Peyer's patch (tissue), 4 donors: ENCODE measurements around the gene ANKRD13A. TPM values are rescaled to one million over a fixed set of nuclear protein-coding genes. Genes with fewer than 3 reads are reported as not detected.
"Not testable (repeated sequence)": the region's sequence is repeated elsewhere in the genome, so short reads cannot be mapped to it uniquely, and the experiment has no call there.

Source experiments
- DNase-seq, 3 donors: peaks; one replicate each; pipeline ENCODE4 v3.0.0-alpha.2; 2017 to 2019
- H3K27ac ChIP-seq, 4 donors: fragments of 200-600 bp; sonication (generic); one replicate each; pipeline ENCODE4 v1.5.1; 2016 to 2019
- H3K27me3 ChIP-seq, 2 donors: fragments of 200-600 bp; sonication (generic); one replicate each; pipeline ENCODE4 v1.5.1; 2019
- H3K36me3 ChIP-seq, 3 donors: fragments of 200-600 bp; sonication (generic); one replicate each; pipeline ENCODE4 v1.5.1; 2016 to 2019
- H3K4me1 ChIP-seq, 4 donors: fragments of 200-600 bp; sonication (generic); one replicate each; pipeline ENCODE4 v1.5.1; 2016 to 2019
- H3K4me3 ChIP-seq, 4 donors: fragments of 200-600 bp; sonication (generic); 1 replicate in 3 of 4; 2 replicates in 1 of 4; pipeline ENCODE4 v1.5.1; 2016 to 2019; ENCODE audit warnings: mild to moderate bottlenecking in 1 of 4
- H3K9me3 ChIP-seq, 4 donors: fragments of 200-600 bp; sonication (generic); one replicate each; pipeline ENCODE4 v1.5.1; 2016 to 2019; ENCODE audit warnings: mild to moderate bottlenecking in 1 of 4
- POLR2A ChIP-seq, 2 donors: fragments of 450-650 bp; IDR thresholded peaks; one replicate each; pipeline ENCODE4 v1.5.1; 2017; ENCODE audit warnings: antibody characterized with exemption in 2 of 2, mild to moderate bottlenecking in 2 of 2, moderate library complexity in 2 of 2
- total RNA-seq, 4 donors: library from RNA; depleted of rRNA; stranded (reverse); fragments of >200 nt; gene quantifications; one replicate each; pipeline ENCODE4 v1.1.0, GENCODE V29; 2016
- TF ChIP-seq, protein P1 (sequence below), 6 experiments: fragments of 450-650 bp in 4 of 6; fragments of 200-600 bp in 2 of 6; sonication (generic) in 1 of 6; IDR thresholded peaks; one replicate each; pipeline ENCODE4 v1.5.1; 2017 to 2019; ENCODE audit warnings: antibody characterized with exemption in 6 of 6, mild to moderate bottlenecking in 3 of 6, moderate library complexity in 1 of 6

Gene ANKRD13A
- total RNA-seq, 4 donors from 2014 or later, result 81.3 to 124 (median 92.1) TPM

DNA sequence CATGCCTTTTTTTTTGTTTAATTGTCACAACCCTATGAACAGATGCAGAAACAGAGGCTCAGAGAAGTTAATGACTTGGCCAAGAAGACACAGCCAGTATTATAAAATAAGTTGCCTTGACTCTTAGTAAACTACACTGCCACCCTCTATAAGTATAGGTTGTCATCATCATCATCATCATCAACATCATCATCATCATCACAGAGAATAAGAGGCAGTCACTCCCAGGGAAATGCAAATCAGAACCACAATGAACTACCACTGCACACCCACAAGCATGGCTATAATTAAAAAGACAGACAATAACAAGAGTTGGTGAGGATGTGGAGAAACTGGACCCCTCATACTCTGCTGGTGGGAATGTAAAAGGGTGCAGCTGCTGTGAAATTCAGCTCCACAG is 72.3 kb downstream of the ANKRD13A start:
- Histone ChIP-seq H3K4me3 (no peak overlapping the region), H3K36me3 (no peaks in the 10 kb centered on the region), H3K27ac (no peak overlapping the region), H3K4me1 (no peaks in the 10 kb centered on the region), H3K27me3 (no peaks in the 10 kb centered on the region), H3K9me3 (no peaks in the 10 kb centered on the region)
- DNase-seq, result no peak
- no peak for TF ChIP-seq POLR2A (IDR thresholded peaks at IDR 0.05)
- TF ChIP-seq, protein P1, sequence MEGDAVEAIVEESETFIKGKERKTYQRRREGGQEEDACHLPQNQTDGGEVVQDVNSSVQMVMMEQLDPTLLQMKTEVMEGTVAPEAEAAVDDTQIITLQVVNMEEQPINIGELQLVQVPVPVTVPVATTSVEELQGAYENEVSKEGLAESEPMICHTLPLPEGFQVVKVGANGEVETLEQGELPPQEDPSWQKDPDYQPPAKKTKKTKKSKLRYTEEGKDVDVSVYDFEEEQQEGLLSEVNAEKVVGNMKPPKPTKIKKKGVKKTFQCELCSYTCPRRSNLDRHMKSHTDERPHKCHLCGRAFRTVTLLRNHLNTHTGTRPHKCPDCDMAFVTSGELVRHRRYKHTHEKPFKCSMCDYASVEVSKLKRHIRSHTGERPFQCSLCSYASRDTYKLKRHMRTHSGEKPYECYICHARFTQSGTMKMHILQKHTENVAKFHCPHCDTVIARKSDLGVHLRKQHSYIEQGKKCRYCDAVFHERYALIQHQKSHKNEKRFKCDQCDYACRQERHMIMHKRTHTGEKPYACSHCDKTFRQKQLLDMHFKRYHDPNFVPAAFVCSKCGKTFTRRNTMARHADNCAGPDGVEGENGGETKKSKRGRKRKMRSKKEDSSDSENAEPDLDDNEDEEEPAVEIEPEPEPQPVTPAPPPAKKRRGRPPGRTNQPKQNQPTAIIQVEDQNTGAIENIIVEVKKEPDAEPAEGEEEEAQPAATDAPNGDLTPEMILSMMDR (IDR thresholded peaks at IDR 0.05), result no peak

DNA sequence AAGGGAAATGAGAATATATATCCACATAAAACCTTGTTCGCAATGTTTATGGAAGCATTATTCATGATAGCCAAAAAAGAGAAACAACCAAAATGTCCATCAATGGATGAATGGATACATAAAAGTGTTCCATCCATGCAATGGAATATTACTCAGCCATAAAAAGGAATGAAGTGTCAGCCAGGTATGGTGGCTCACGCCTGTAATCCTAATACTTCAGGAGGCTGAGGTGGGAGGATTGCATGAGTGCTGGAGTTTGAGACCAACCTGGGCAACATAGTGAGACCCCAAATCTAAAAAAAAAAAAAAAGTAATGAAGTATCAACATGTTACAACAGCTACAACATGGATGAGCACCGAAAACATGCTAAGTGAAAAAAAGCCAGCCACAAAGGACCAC is 72.7 kb downstream of the ANKRD13A start:
- no peaks in the 10 kb centered on the region for H3K9me3 ChIP-seq

DNA sequence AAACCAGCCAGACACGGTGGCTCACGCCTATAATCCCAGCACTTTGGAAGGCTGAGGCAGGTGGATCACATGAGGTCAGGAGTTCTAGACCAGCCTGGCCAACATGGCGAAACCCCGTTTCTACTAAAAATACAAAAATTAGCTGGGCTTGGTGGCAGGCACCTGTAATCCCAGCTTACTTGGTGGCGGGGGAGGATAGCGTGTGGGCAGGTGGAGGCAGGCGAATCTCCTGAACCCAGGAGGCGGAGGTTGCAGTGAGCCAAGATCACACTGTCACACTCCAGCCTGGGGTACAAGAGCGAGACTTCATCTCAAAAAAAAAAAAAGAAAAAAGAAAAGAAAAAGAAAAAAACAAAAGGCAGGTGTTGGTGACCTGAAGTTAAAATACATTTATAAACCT is 73.4 kb downstream of the ANKRD13A start:
- H3K27me3 ChIP-seq, H3K27ac ChIP-seq, H3K36me3 ChIP-seq, H3K9me3 ChIP-seq, DNase-seq, H3K4me1 ChIP-seq: not testable (repeated sequence)
- peak overlapping the region in 1 of 4 donors; percentile 30 for H3K4me3 ChIP-seq

More for the DNA sequence above, 72.7 kb downstream of the ANKRD13A start:
- Histone ChIP-seq H3K27me3 (no peaks in the 10 kb centered on the region), H3K36me3 (no peaks in the 10 kb centered on the region), H3K27ac (no peak overlapping the region), H3K4me3 (no peak overlapping the region), H3K4me1 (no peaks in the 10 kb centered on the region)
- no peak for DNase-seq
- TF ChIP-seq, protein P1 (IDR thresholded peaks at IDR 0.05), result no peak
- no peak for TF ChIP-seq POLR2A (IDR thresholded peaks at IDR 0.05)

DNA sequence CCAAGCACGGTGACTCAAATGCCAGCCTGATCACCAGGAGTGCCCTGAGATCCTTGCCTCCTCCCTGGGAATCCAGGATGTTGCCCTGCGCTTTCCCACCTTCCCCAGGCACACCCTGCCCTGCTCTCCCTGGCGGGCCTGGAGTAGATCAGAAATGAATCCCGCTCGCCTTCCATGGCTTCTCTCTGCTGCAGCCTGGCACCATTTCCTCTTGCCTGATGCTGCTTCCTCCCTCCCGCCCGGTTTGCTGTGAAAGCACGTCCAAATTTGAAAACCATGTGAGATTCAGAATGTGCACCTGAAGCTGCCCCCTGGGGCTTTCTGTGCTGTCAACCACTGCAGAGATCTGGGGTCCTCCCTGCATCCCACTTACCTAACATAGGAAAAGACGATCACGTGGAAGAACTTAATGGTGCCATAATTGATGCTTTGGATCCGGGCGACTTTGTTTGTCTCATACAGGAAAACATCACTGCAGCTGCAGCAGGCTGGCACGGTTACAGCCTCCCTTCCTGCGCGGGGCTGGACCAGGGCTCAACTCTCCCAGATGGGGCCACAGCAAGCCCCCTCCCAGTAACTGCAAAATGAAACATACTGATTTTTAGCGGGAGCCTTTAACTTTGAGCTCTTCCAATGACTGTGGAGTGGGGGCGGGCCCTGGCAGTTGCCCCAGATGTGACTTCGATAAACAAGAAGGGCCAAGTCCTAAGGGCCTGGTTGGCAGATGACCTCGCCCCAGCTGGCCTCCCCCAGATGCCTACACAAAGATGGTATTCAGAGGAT is 74.0 kb downstream of the ANKRD13A start:
- no peaks in the 10 kb centered on the region for H3K27me3 ChIP-seq
- no peak overlapping the region for H3K27ac ChIP-seq
- H3K9me3 ChIP-seq, result no peaks in the 10 kb centered on the region
- no peaks in the 10 kb centered on the region for H3K4me1 ChIP-seq
- peak; percentile 24 to 51 (median 46) for DNase-seq
- H3K4me3 ChIP-seq, result peak overlapping the region; percentile 26 to 49 (median 38)
- no peaks in the 10 kb centered on the region for H3K36me3 ChIP-seq
- TF ChIP-seq, protein P1 (IDR thresholded peaks at IDR 0.05), result no peak
- no peak for TF ChIP-seq POLR2A (IDR thresholded peaks at IDR 0.05)

DNA sequence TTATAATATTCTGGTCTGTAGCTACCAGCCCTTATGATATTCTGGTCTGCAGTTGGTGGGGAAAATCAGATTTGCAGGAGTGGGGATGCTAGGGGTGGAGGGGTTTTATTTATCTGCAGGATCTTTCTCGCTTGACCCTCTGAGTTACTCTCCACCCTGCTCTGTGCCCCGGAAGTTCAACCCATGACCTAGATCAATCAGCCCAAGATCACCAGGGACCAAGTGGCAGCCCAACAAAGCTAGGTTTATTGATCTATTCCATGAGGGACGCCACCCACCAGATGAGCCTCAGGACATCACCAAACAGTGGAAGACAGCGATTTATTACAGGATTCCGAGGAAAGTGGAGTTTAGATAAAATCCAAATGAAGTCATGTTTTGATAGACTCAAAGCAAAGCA is 74.9 kb downstream of the ANKRD13A start:
- no peak for DNase-seq
- Histone ChIP-seq H3K27me3 (no peaks in the 10 kb centered on the region), H3K4me3 (no peak overlapping the region), H3K27ac (no peak overlapping the region), H3K9me3 (no peaks in the 10 kb centered on the region), H3K36me3 (no peaks in the 10 kb centered on the region), H3K4me1 (peaks cover 0 to 1% (median 0%) of the 10 kb centered on the region in 4 donors)
- TF ChIP-seq, protein P1 (IDR thresholded peaks at IDR 0.05), result no peak
- no peak for TF ChIP-seq POLR2A (IDR thresholded peaks at IDR 0.05)

DNA sequence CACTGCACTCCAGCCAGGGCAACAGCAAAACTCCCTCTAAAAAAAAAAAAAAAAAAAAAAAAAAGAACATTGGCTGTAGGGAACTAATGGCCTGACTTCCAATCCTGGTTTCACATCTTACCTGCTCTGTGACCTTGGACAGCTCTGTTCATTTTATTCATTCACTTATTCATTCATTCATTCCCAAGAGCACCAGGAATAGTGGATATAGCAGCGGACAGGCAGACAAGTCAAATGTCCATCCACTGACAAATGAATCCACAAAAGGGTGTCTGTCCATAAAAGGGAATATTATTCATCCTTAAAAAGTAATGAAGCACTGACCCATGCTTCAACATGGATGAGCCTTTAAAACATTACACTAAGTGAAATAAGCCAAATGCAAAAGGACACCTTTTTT is 76.7 kb downstream of the ANKRD13A start:
- Histone ChIP-seq H3K36me3 (no peaks in the 10 kb centered on the region), H3K27ac (no peak overlapping the region), H3K9me3 (no peaks in the 10 kb centered on the region), H3K4me1 (peaks cover 0 to 6% (median 2%) of the 10 kb centered on the region in 4 donors), H3K27me3 (no peaks in the 10 kb centered on the region), H3K4me3 (no peak overlapping the region)
- TF ChIP-seq POLR2A (IDR thresholded peaks at IDR 0.05), result no peak
- TF ChIP-seq, protein P1 (IDR thresholded peaks at IDR 0.05), result no peak
- no peak for DNase-seq
